ENCODE measurements around the gene ROCK2. TPM values are rescaled to one million over a fixed set of nuclear protein-coding genes. Genes with fewer than 3 reads are reported as not detected.

The ROCK2 gene
- total RNA-seq, 4 donors from 2014 or later: 21.8 to 54.0 (median 26.6) TPM

GRCh38 chr2:11160731-11161455 lies 183.5 kb downstream of the ROCK2 start:
- no peaks in the 10 kb centered on the region for H3K9me3 ChIP-seq
- TF ChIP-seq EP300 (IDR thresholded peaks at IDR 0.05) (no peak), POLR2AphosphoS5 (IDR thresholded peaks at IDR 0.05) (no peak), CTCF (IDR thresholded peaks at IDR 0.05) (no peak), POLR2A (IDR thresholded peaks at IDR 0.05) (no peak)
- H3K4me3 ChIP-seq: no peak overlapping the region
- no peak overlapping the region for H3K27ac ChIP-seq
- peaks cover 22% of the 10 kb centered on the region for H3K4me1 ChIP-seq
- H3K27me3 ChIP-seq: no peaks in the 10 kb centered on the region
- peak in 1 of 2 donors; percentile 56 for DNase-seq (ENCODE audit: low spot score in 2 of 2)
- WGBS: 86% methylated on average over 15 of the region's 15 CpGs
- H3K36me3 ChIP-seq: peaks cover 3% of the 10 kb centered on the region

DNA sequence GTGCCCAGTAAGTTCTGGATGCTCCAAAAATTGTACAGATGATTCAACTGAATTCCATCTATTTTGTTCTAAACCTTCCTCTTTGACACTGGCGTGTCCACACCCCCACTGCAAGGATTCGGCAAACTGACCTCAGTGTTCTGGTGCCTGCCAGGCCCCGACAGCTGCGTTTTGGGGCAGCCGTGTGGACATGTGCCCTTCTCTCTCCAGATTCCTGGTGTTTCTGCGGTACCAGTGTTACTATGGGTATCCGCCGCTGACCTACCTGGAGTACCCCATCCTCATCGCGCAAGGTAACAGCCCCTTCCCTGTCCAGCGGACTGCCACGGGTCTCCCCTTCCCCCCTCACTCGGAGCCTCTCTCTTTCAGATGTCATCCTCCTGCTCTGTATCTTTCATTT lies 184.2 kb downstream of the ROCK2 start:
- 96% methylated on average over 13 of the region's 13 CpGs for whole genome bisulfite sequencing
- H3K36me3 ChIP-seq: peaks cover 3% of the 10 kb centered on the region
- DNase-seq (ENCODE audit: low spot score in 2 of 2): peak in 1 of 2 donors; percentile 31
- TF ChIP-seq POLR2A (IDR thresholded peaks at IDR 0.05) (no peak), EP300 (IDR thresholded peaks at IDR 0.05) (no peak), POLR2AphosphoS5 (IDR thresholded peaks at IDR 0.05) (no peak), CTCF (IDR thresholded peaks at IDR 0.05) (no peak)
- H3K4me3 ChIP-seq: no peak overlapping the region
- H3K27me3 ChIP-seq: no peaks in the 10 kb centered on the region
- H3K9me3 ChIP-seq: no peaks in the 10 kb centered on the region
- peaks cover 25% of the 10 kb centered on the region for H3K4me1 ChIP-seq
- no peak overlapping the region for H3K27ac ChIP-seq

- H3K27me3 ChIP-seq: no peaks in the 10 kb centered on the region
- H3K4me3 ChIP-seq: no peak overlapping the region
- no peaks in the 10 kb centered on the region for H3K9me3 ChIP-seq
- 97% methylated on average over 13 of the region's 14 CpGs for WGBS
- no peak for TF ChIP-seq POLR2AphosphoS5 (IDR thresholded peaks at IDR 0.05)
- no peak for TF ChIP-seq POLR2A (IDR thresholded peaks at IDR 0.05)
- TF ChIP-seq EP300 (IDR thresholded peaks at IDR 0.05): no peak
- no peak for TF ChIP-seq CTCF (IDR thresholded peaks at IDR 0.05)
- H3K27ac ChIP-seq: no peak overlapping the region
- H3K36me3 ChIP-seq: peaks cover 3% of the 10 kb centered on the region
- peak in 1 of 2 donors; percentile 50 for DNase-seq (ENCODE audit: low spot score in 2 of 2)
- H3K4me1 ChIP-seq: peaks cover 28% of the 10 kb centered on the region
Observed at GRCh38 chr2:11159574-11160170, 184.8 kb downstream of the ROCK2 start.

DNA sequence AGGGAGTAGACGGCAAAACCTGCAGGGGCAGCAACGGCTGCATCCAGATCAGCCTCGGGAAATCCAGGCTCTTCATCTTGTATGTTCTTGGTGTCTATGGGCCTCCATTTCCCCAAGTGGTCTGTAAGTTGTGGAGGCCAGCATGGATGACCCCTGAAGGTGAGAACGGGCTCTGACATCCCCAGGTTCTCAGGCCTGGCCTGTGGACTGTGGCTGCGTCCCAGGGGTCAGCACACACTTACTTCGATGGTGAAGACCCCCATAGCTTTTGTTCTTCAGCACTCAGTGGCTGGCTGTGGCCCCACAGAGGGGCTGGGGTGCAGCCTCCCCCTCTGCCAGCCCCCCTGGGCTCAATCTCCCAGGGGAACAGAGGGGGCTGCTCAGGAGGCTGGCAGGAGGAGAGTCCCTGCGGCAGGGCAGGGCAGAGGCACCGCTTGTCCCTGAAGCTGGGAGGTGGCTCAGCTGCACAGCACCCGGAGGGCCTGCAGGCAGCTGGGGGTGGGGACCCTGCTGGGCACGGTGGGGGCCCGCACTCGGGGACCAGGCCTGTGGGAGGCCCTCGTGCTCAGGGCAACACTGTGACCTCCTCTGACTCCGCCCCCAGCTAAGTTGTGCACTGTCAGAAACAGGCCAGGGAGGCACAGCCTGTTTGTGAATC lies 185.4 kb downstream of the ROCK2 start:
- peaks cover 3% of the 10 kb centered on the region for H3K36me3 ChIP-seq
- no peak overlapping the region for H3K4me3 ChIP-seq
- H3K27ac ChIP-seq: no peak overlapping the region
- 90% methylated on average over 6 of the region's 14 CpGs for WGBS
- H3K4me1 ChIP-seq: peaks cover 34% of the 10 kb centered on the region
- TF ChIP-seq EP300 (IDR thresholded peaks at IDR 0.05): no peak
- no peak for TF ChIP-seq POLR2AphosphoS5 (IDR thresholded peaks at IDR 0.05)
- TF ChIP-seq POLR2A (IDR thresholded peaks at IDR 0.05): no peak
- no peak for TF ChIP-seq CTCF (IDR thresholded peaks at IDR 0.05)
- DNase-seq (ENCODE audit: low spot score in 2 of 2): peak in 1 of 2 donors; percentile 47
- no peaks in the 10 kb centered on the region for H3K9me3 ChIP-seq
- H3K27me3 ChIP-seq: no peaks in the 10 kb centered on the region

GRCh38 chr2:11157731-11158130 lies 186.7 kb downstream of the ROCK2 start:
- H3K4me3 ChIP-seq: no peak overlapping the region
- 90% methylated on average over 4 of the region's 4 CpGs for WGBS
- H3K36me3 ChIP-seq: peaks cover 3% of the 10 kb centered on the region
- no peaks in the 10 kb centered on the region for H3K27me3 ChIP-seq
- TF ChIP-seq EP300 (IDR thresholded peaks at IDR 0.05): no peak
- no peak for TF ChIP-seq POLR2AphosphoS5 (IDR thresholded peaks at IDR 0.05)
- no peak for TF ChIP-seq POLR2A (IDR thresholded peaks at IDR 0.05)
- TF ChIP-seq CTCF (IDR thresholded peaks at IDR 0.05): no peak
- no peak overlapping the region for H3K27ac ChIP-seq
- H3K9me3 ChIP-seq: no peaks in the 10 kb centered on the region
- peak in 1 of 2 donors; percentile 61 for DNase-seq (ENCODE audit: low spot score in 2 of 2)
- H3K4me1 ChIP-seq: peaks cover 35% of the 10 kb centered on the region
